RWPE2 (cell line): Measurements from ENCODE around the gene GINS3.

ENCODE experiments used
- ATAC-seq: fragments of 200-7000 bp; cut with Tn5 transposase; 3 replicates; pipeline ENCODE4 v1.9.1; 2021; ENCODE audit warnings: low read depth
- DNase-seq: peaks from one replicate; pipeline ENCODE4 v3.0.0-alpha.2; 2020; ENCODE audit warnings: low spot score
- H3K27ac ChIP-seq: fragments of 450-650 bp; 2 replicates; pipeline ENCODE4 v1.5.1; 2017; ENCODE audit warnings: mild to moderate bottlenecking; ENCODE audit not compliant: poor library complexity, severe bottlenecking
- H3K27me3 ChIP-seq: fragments of 250-450 bp; sonication (Bioruptor Pico); 2 replicates; pipeline ENCODE4 v1.5.1; 2021; ENCODE audit warnings: mild to moderate bottlenecking, moderate library complexity; ENCODE audit not compliant: insufficient read depth, poor library complexity, severe bottlenecking
- H3K36me3 ChIP-seq: fragments of 250-450 bp; sonication (Bioruptor Pico); 2 replicates; pipeline ENCODE4 v1.5.1; 2020; ENCODE audit warnings: low read depth, mild to moderate bottlenecking, moderate library complexity
- H3K4me1 ChIP-seq: fragments of 250-450 bp; sonication (Bioruptor Pico); 2 replicates; pipeline ENCODE4 v1.5.1; 2021; ENCODE audit warnings: mild to moderate bottlenecking, moderate library complexity; ENCODE audit not compliant: insufficient read depth, poor library complexity, severe bottlenecking
- H3K4me3 ChIP-seq: fragments of 250-450 bp; sonication (Bioruptor Pico); 2 replicates; pipeline ENCODE4 v1.5.1; 2021; ENCODE audit warnings: mild to moderate bottlenecking, moderate library complexity; ENCODE audit not compliant: severe bottlenecking
- H3K9me3 ChIP-seq: fragments of 250-450 bp; sonication (Bioruptor Pico); 2 replicates; pipeline ENCODE4 v1.5.1; 2021; ENCODE audit warnings: mild to moderate bottlenecking, moderate library complexity; ENCODE audit not compliant: severe bottlenecking
- TF ChIP-seq, protein P1 (sequence below): fragments of 450-650 bp; IDR thresholded peaks from one replicate; pipeline ENCODE4 v1.5.1; 2017; ENCODE audit warnings: mild to moderate bottlenecking, moderate library complexity; ENCODE audit not compliant: poor library complexity, severe bottlenecking

Gene GINS3

DNA sequence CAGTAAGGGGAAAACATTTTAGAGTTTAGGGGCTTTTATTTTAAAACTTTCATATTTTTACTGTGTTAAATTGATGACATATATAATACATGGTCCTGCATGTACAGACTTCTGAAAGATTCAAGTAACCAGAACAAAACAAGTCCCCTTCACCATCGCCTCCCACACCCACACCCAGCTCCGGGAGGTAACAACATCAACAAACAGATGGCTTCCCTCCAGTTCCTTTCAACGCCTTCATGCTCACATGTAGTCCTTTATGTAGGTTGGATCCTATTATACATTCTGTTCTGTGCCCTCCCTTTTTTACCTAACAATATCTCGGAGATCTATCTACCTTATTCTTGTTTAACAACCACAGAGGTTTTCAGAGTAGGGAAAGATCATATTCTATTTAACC is 30.5 kb downstream of the GINS3 start:
- no peak for ATAC-seq
- no peaks in the 10 kb centered on the region for H3K4me1 ChIP-seq
- H3K27me3 ChIP-seq: no peaks in the 10 kb centered on the region
- no peak overlapping the region for H3K27ac ChIP-seq
- DNase-seq: no peak
- H3K36me3 ChIP-seq: no peaks in the 10 kb centered on the region
- no peaks in the 10 kb centered on the region for H3K9me3 ChIP-seq
- H3K4me3 ChIP-seq: no peak overlapping the region
- TF ChIP-seq, protein P1, sequence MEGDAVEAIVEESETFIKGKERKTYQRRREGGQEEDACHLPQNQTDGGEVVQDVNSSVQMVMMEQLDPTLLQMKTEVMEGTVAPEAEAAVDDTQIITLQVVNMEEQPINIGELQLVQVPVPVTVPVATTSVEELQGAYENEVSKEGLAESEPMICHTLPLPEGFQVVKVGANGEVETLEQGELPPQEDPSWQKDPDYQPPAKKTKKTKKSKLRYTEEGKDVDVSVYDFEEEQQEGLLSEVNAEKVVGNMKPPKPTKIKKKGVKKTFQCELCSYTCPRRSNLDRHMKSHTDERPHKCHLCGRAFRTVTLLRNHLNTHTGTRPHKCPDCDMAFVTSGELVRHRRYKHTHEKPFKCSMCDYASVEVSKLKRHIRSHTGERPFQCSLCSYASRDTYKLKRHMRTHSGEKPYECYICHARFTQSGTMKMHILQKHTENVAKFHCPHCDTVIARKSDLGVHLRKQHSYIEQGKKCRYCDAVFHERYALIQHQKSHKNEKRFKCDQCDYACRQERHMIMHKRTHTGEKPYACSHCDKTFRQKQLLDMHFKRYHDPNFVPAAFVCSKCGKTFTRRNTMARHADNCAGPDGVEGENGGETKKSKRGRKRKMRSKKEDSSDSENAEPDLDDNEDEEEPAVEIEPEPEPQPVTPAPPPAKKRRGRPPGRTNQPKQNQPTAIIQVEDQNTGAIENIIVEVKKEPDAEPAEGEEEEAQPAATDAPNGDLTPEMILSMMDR: no peak

DNA sequence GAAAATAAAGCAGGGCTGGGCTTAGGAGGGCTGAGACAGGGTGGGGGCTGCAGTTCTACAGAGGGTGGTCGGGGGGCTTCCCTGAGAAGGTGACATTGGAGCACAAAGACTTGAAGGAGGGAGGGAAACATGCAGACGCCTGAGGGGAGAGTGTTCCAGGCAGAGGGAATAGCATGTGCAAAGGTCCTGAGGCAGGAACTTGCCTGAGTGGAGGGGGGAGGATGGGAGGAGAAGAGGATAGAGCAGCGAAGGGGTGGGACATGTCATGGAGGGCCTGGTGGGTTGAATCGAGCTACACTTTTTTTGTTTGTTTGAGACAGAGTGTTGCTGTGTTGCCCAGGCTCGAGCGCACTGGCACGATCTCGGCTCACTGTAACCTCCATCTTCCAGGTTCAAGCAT is 33.0 kb downstream of the GINS3 start:
- DNase-seq (no peak), ATAC-seq (no peak)
- Histone ChIP-seq H3K9me3 (no peaks in the 10 kb centered on the region), H3K36me3 (no peaks in the 10 kb centered on the region), H3K4me1 (no peaks in the 10 kb centered on the region), H3K27me3 (no peaks in the 10 kb centered on the region), H3K27ac (no peak overlapping the region), H3K4me3 (no peak overlapping the region)
- TF ChIP-seq, protein P1: no peak

DNA sequence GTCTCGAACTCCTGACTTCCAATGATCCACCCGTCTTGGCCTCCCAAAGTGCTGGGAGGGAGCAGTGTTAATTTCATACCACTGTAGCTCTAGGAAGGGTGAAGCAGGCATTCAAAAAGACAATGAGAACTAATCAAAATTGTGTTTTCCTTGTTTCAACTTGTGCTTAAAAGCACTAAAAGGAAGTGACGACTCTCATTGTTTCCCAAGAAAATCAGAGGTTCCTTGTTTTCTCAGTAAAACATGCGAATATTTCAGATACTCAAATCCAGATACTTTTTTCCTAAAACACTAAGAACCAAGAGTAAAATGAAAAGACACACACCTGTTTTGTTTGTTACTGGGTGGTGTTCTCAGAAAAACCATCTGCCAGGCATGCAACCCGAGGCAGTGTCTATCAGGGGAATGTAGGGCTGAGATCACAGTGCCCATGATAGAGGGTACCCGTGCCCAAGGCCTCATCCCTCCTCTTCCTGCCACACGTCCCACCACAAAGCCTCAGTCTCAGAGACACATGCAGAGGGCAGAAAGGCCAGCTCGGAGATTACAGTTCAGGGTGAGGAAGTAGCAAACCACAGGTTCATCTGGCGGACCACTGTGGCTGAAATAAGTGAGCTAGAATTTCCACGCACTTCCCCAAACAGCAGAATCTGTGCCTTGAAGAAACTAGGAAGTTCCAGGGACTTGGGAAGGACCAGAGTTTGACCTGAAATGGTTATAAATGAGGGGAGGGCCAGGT is 33.7 kb downstream of the GINS3 start:
- Histone ChIP-seq H3K4me1 (no peaks in the 10 kb centered on the region), H3K27me3 (no peaks in the 10 kb centered on the region), H3K9me3 (no peaks in the 10 kb centered on the region), H3K27ac (no peak overlapping the region), H3K36me3 (no peaks in the 10 kb centered on the region), H3K4me3 (no peak overlapping the region)
- ATAC-seq (no peak), DNase-seq (no peak)
- TF ChIP-seq, protein P1: no peak

DNA sequence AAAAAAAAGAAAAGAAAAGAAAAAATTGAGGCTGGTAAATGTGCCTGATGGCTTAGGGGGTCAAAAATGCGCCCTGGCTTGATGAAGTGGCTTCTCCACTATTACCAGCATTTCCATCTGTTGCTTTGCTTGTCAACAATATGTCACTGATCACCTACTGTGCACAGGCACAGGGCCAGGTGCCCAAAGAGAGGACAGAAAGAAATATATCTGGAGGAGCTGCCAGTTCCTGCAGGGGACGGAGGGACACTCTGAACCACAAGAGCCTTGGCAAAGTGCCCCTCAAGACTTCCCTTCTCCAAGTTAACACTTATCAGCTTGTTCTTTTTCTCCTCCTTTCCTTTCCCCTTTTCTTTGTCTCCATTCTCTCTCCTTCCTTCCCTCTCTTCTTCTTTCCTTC is 34.7 kb downstream of the GINS3 start:
- DNase-seq: no peak
- H3K36me3 ChIP-seq: no peaks in the 10 kb centered on the region
- H3K4me1 ChIP-seq: no peaks in the 10 kb centered on the region
- no peaks in the 10 kb centered on the region for H3K27me3 ChIP-seq
- no peaks in the 10 kb centered on the region for H3K9me3 ChIP-seq
- H3K27ac ChIP-seq: no peak overlapping the region
- H3K4me3 ChIP-seq: no peak overlapping the region
- TF ChIP-seq, protein P1: no peak
- ATAC-seq: no peak
